ENCODE data around the gene FBXL16.

FBXL16 gene

GRCh38 chr16:717450-718245 is 12.0 kb upstream of the FBXL16 start:
- no peak for DNase-seq (ENCODE audit: low read depth)
- H3K4me3 ChIP-seq (ENCODE audit: control insufficient read depth, low read depth, low read length) = no peak overlapping the region
- TF ChIP-seq CTCF (IDR thresholded peaks at IDR 0.05; ENCODE audit: control insufficient read depth, insufficient read depth, low read depth, low read length, missing control alignments) = no peak

- no peak overlapping the region for H3K4me3 ChIP-seq (ENCODE audit: control insufficient read depth, low read depth, low read length)
- no peak for DNase-seq (ENCODE audit: low read depth)
- TF ChIP-seq CTCF (IDR thresholded peaks at IDR 0.05; ENCODE audit: control insufficient read depth, insufficient read depth, low read depth, low read length, missing control alignments) = no peak
These were observed 11.2 kb upstream of the FBXL16 start for GRCh38 chr16:716768-717325.

- peak overlapping the region; percentile 54 for H3K4me3 ChIP-seq (ENCODE audit: control insufficient read depth, low read depth, low read length)
- no peak for TF ChIP-seq CTCF (IDR thresholded peaks at IDR 0.05; ENCODE audit: control insufficient read depth, insufficient read depth, low read depth, low read length, missing control alignments)
- DNase-seq (ENCODE audit: low read depth) = no peak
These were observed 10.6 kb upstream of the FBXL16 start for GRCh38 chr16:716200-716568.

GRCh38 chr16:715477-716199 is 10.0 kb upstream of the FBXL16 start:
- H3K4me3 ChIP-seq (ENCODE audit: control insufficient read depth, low read depth, low read length) = peak overlapping the region; percentile 54
- TF ChIP-seq CTCF (IDR thresholded peaks at IDR 0.05; ENCODE audit: control insufficient read depth, insufficient read depth, low read depth, low read length, missing control alignments) = peak; percentile 2
- no peak for DNase-seq (ENCODE audit: low read depth)

- DNase-seq (ENCODE audit: low read depth) = no peak
- peak within 1 kb of the TSS; percentile 54 for H3K4me3 ChIP-seq (ENCODE audit: control insufficient read depth, low read depth, low read length)
- no peak for TF ChIP-seq CTCF (IDR thresholded peaks at IDR 0.05; ENCODE audit: control insufficient read depth, insufficient read depth, low read depth, low read length, missing control alignments)
These were observed 9.2 kb upstream of the FBXL16 start, which contains the start of gene METRN for GRCh38 chr16:714558-715476. METRN (plus strand) TSS chr16:715118; CDS start chr16:715290, 172 bp downstream.

GRCh38 chr16:714079-714478 is 8.5 kb upstream of the FBXL16 start:
- no peak overlapping the region for H3K4me3 ChIP-seq (ENCODE audit: control insufficient read depth, low read depth, low read length)
- no peak for TF ChIP-seq CTCF (IDR thresholded peaks at IDR 0.05; ENCODE audit: control insufficient read depth, insufficient read depth, low read depth, low read length, missing control alignments)
- DNase-seq (ENCODE audit: low read depth) = no peak

All from AG09309 (cell line).